Parathyroid adenoma (tissue), 2 donors: ENCODE results near the gene KRT76.

ENCODE experiments used
- H2AFZ ChIP-seq: fragments of 300-600 bp; sonication (generic); one replicate; pipeline ENCODE4 v1.7.0; 2017; ENCODE audit warnings: antibody characterized with exemption, mild to moderate bottlenecking
- H3K27ac ChIP-seq: fragments of 300-600 bp; sonication (generic); one replicate; pipeline ENCODE4 v1.7.0; 2017
- H3K27me3 ChIP-seq: fragments of 300-600 bp; sonication (generic); one replicate; pipeline ENCODE4 v1.7.0; 2017; ENCODE audit warnings: low read length; ENCODE audit not compliant: control insufficient read depth, insufficient read depth
- H3K36me3 ChIP-seq: fragments of 300-600 bp; sonication (generic); one replicate; pipeline ENCODE4 v1.7.0; 2017; ENCODE audit warnings: low read length; ENCODE audit not compliant: control insufficient read depth, insufficient read depth
- H3K4me1 ChIP-seq: fragments of 300-600 bp; sonication (generic); one replicate; pipeline ENCODE4 v1.7.0; 2017; ENCODE audit warnings: control low read depth
- H3K4me2 ChIP-seq: fragments of 300-600 bp; sonication (generic); one replicate; pipeline ENCODE4 v1.7.0; 2017; ENCODE audit warnings: low read length
- H3K4me3 ChIP-seq: fragments of 300-600 bp; sonication (generic); one replicate; pipeline ENCODE4 v1.7.0; 2017; ENCODE audit warnings: low read depth, low read length
- H3K79me2 ChIP-seq: fragments of 300-600 bp; sonication (generic); one replicate; pipeline ENCODE4 v1.7.0; 2017; ENCODE audit warnings: control low read depth
- H3K9ac ChIP-seq: fragments of 300-600 bp; sonication (generic); one replicate; pipeline ENCODE4 v1.7.0; 2017; ENCODE audit warnings: mild to moderate bottlenecking
- H3K9me3 ChIP-seq: fragments of 300-600 bp; sonication (generic); one replicate; pipeline ENCODE4 v1.7.0; 2017; ENCODE audit warnings: low read length; ENCODE audit not compliant: control insufficient read depth
- TF ChIP-seq, protein P1 (sequence below): fragments of 300-600 bp; sonication (generic); IDR thresholded peaks from one replicate; pipeline ENCODE4 v1.7.0; 2017; ENCODE audit warnings: antibody characterized with exemption, mild to moderate bottlenecking
- donor health status: primary hyperparathyroidism.

The KRT76 gene

GRCh38 chr12:52783563-52784316 is 6.6 kb upstream of the KRT76 start:
- Histone ChIP-seq H3K9ac (no peak overlapping the region), H3K4me3 (no peak overlapping the region), H3K4me1 (no peaks in the 10 kb centered on the region), H3K79me2 (no peaks in the 10 kb centered on the region), H3K36me3 (no peaks in the 10 kb centered on the region), H2AFZ (no peak overlapping the region), H3K27me3 (no peaks in the 10 kb centered on the region), H3K4me2 (no peak overlapping the region), H3K9me3 (no peaks in the 10 kb centered on the region), H3K27ac (no peak overlapping the region)
- TF ChIP-seq, protein P1, sequence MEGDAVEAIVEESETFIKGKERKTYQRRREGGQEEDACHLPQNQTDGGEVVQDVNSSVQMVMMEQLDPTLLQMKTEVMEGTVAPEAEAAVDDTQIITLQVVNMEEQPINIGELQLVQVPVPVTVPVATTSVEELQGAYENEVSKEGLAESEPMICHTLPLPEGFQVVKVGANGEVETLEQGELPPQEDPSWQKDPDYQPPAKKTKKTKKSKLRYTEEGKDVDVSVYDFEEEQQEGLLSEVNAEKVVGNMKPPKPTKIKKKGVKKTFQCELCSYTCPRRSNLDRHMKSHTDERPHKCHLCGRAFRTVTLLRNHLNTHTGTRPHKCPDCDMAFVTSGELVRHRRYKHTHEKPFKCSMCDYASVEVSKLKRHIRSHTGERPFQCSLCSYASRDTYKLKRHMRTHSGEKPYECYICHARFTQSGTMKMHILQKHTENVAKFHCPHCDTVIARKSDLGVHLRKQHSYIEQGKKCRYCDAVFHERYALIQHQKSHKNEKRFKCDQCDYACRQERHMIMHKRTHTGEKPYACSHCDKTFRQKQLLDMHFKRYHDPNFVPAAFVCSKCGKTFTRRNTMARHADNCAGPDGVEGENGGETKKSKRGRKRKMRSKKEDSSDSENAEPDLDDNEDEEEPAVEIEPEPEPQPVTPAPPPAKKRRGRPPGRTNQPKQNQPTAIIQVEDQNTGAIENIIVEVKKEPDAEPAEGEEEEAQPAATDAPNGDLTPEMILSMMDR, result no peak

DNA sequence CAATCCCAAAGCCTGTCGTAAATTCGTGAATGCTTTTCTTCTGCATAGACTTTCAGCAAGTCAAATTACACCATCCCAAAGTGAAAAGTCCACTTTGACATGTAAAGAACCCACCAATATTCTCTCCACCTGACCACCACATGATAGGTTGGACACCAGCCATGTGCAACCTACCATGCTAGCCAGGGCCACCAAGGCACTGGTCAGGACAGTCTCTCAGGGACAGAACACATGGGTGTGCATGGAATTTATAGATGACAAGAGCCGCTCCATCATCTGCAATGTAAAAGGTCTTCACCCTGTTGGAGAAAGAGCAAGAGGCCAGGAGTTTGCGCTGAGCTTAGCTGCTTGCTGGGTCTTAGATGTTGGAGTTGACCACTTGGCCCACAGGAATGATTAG is 5.4 kb upstream of the KRT76 start:
- no peak overlapping the region for H3K9ac ChIP-seq
- H3K27ac ChIP-seq, result no peak overlapping the region
- no peaks in the 10 kb centered on the region for H3K79me2 ChIP-seq
- no peaks in the 10 kb centered on the region for H3K4me1 ChIP-seq
- H3K9me3 ChIP-seq, result no peaks in the 10 kb centered on the region
- TF ChIP-seq, protein P1, result no peak
- no peak overlapping the region for H3K4me3 ChIP-seq
- H3K27me3 ChIP-seq, result no peaks in the 10 kb centered on the region
- no peak overlapping the region for H3K4me2 ChIP-seq
- no peaks in the 10 kb centered on the region for H3K36me3 ChIP-seq
- no peak overlapping the region for H2AFZ ChIP-seq

DNA sequence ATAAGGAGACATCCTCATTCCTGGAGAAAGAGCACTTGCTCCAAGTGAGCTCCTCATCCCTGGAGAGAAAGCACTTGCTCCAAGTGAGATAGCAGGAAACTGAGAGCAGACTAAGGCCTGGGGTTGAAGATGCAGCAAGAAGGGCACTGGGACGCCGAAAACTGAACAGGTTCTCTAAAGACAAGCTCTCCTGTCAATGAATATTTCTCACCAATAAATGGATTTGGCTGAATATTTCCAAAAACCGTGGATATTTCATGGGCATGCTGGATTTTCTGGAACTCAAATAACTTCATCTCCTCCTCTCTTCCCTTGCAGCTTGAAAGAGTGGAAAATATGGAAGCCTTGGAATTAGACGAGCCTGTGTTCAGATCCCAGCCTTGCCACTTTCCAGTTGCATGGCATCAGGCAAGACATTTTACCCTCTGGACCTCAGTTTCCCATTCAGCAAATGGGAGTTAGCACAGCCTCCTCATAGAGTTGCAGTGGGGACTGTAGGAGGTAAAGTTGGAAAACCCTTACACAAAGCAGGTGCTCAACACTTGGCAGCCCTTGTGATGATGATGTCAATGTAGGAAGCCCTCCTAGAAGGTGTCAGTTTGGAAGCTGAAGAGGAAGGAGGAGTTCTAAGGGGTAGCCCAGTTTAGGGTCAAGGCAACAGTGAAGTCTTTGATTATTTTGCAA is 4.4 kb upstream of the KRT76 start:
- no peaks in the 10 kb centered on the region for H3K9me3 ChIP-seq
- H2AFZ ChIP-seq, result no peak overlapping the region
- H3K27me3 ChIP-seq, result no peaks in the 10 kb centered on the region
- TF ChIP-seq, protein P1, result no peak
- no peak overlapping the region for H3K27ac ChIP-seq
- no peak overlapping the region for H3K9ac ChIP-seq
- no peaks in the 10 kb centered on the region for H3K4me1 ChIP-seq
- no peaks in the 10 kb centered on the region for H3K36me3 ChIP-seq
- H3K4me2 ChIP-seq, result no peak overlapping the region
- H3K79me2 ChIP-seq, result no peaks in the 10 kb centered on the region
- no peak overlapping the region for H3K4me3 ChIP-seq

- Histone ChIP-seq H3K27me3 (no peaks in the 10 kb centered on the region), H2AFZ (no peak overlapping the region), H3K27ac (no peak overlapping the region), H3K4me3 (no peak overlapping the region), H3K9ac (no peak overlapping the region), H3K4me2 (no peak overlapping the region), H3K4me1 (no peaks in the 10 kb centered on the region), H3K36me3 (no peaks in the 10 kb centered on the region), H3K9me3 (no peaks in the 10 kb centered on the region), H3K79me2 (no peaks in the 10 kb centered on the region)
- TF ChIP-seq, protein P1, result no peak
Observed at GRCh38 chr12:52779914-52780313, 2.8 kb upstream of the KRT76 start.

DNA sequence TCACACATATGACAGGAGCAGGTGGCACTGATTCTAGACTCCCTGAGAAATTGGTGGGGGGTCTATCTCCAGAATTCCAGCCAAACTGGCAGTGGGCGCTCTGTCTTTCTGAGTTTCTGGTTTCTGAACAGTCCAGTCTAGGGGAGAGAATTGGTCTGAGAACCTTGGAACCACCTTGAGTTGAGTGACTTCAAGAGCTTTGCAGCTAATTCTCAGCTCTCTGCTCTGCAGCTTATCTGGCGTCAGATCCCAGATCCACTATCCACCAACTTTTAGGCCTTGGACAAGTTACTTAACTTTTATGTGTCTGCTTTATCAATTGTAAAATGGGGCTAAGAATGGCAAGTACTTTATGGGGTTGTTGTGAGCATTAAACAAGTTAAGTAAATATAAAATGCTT is 1.7 kb upstream of the KRT76 start:
- Histone ChIP-seq H3K4me1 (no peaks in the 10 kb centered on the region), H3K79me2 (no peaks in the 10 kb centered on the region), H3K27ac (no peak overlapping the region), H3K27me3 (no peaks in the 10 kb centered on the region), H3K4me3 (no peak overlapping the region), H3K9ac (no peak overlapping the region), H3K4me2 (no peak overlapping the region), H3K36me3 (no peaks in the 10 kb centered on the region), H3K9me3 (no peaks in the 10 kb centered on the region), H2AFZ (no peak overlapping the region)
- TF ChIP-seq, protein P1, result no peak
